ENCODE results near the gene SERAC1. TPM values are rescaled to one million over a fixed set of nuclear protein-coding genes. Genes with fewer than 3 reads are reported as not detected.

The SERAC1 gene
- total and polyA plus RNA-seq, 12 donors = 2.0 to 6.0 (median 4.8) TPM

- no peaks in the 10 kb centered on the region for H3K9me3 ChIP-seq
- H3K27me3 ChIP-seq = no peaks in the 10 kb centered on the region
- TF ChIP-seq CTCF (IDR thresholded peaks at IDR 0.05) = no peak
- no peak overlapping the region for H3K27ac ChIP-seq
- DNase-seq = no peak
- peaks cover 0 to 51% (median 5%) of the 10 kb centered on the region in 9 donors for H3K36me3 ChIP-seq
- intact Hi-C loops (cut with DNase I) = no loop called here
- ATAC-seq = no peak
- no peaks in the 10 kb centered on the region for H3K4me1 ChIP-seq
- 94 to 97% methylated on average over 1 of the region's 1 CpG for WGBS, 2 donors
- H3K4me3 ChIP-seq = no peak overlapping the region
Measured at GRCh38 chr6:158124288-158124687, 43.8 kb downstream of the SERAC1 start.

- H3K27ac ChIP-seq = no peak overlapping the region
- H3K9me3 ChIP-seq = no peaks in the 10 kb centered on the region
- no peaks in the 10 kb centered on the region for H3K4me1 ChIP-seq
- ATAC-seq = no peak
- no peak for TF ChIP-seq CTCF (IDR thresholded peaks at IDR 0.05)
- DNase-seq = no peak
- H3K27me3 ChIP-seq = no peaks in the 10 kb centered on the region
- whole genome bisulfite sequencing, 2 donors = 99 to 100% methylated on average over 2 of the region's 2 CpGs
- no peak overlapping the region for H3K4me3 ChIP-seq
- peaks cover 0 to 64% (median 4%) of the 10 kb centered on the region in 9 donors for H3K36me3 ChIP-seq
- intact Hi-C loops (cut with DNase I) = no loop called here
Measured at GRCh38 chr6:158122048-158122447, 46.0 kb downstream of the SERAC1 start.

GRCh38 chr6:158121335-158121734, 46.7 kb downstream of the SERAC1 start:
- Histone ChIP-seq H3K27ac (no peak overlapping the region), H3K4me3 (no peak overlapping the region), H3K9me3 (no peaks in the 10 kb centered on the region), H3K27me3 (no peaks in the 10 kb centered on the region), H3K4me1 (no peaks in the 10 kb centered on the region), H3K36me3 (peaks cover 0 to 66% (median 0%) of the 10 kb centered on the region in 9 donors)
- 82% methylated on average over 3 of the region's 3 CpGs for WGBS, 2 donors
- no peak for TF ChIP-seq CTCF (IDR thresholded peaks at IDR 0.05)
- intact Hi-C loops (cut with DNase I) = no loop called here
- ATAC-seq = no peak
- no peak for DNase-seq

GRCh38 chr6:158118886-158119285, 49.2 kb downstream of the SERAC1 start:
- 93 to 96% methylated on average over 3 of the region's 3 CpGs for WGBS, 2 donors
- H3K27me3 ChIP-seq = no peaks in the 10 kb centered on the region
- H3K36me3 ChIP-seq = peaks cover 0 to 71% (median 0%) of the 10 kb centered on the region in 9 donors
- no peak for TF ChIP-seq CTCF (IDR thresholded peaks at IDR 0.05)
- ATAC-seq = no peak
- no peak overlapping the region for H3K27ac ChIP-seq
- H3K4me1 ChIP-seq = no peaks in the 10 kb centered on the region
- intact Hi-C loops (cut with DNase I) = no loop called here
- no peak overlapping the region for H3K4me3 ChIP-seq
- DNase-seq = no peak
- no peaks in the 10 kb centered on the region for H3K9me3 ChIP-seq

All from heart right ventricle (tissue), 16 donors.